Ovary (tissue), 3 donors: ENCODE results near the gene MYO1E.

Source experiments
- POLR2A ChIP-seq: fragments of 450-650 bp; IDR thresholded peaks from one replicate; pipeline ENCODE4 v1.6.1; 2017; ENCODE audit warnings: antibody characterized with exemption, mild to moderate bottlenecking, moderate library complexity
- TF ChIP-seq, protein P1 (sequence below), 3 donors: fragments of 450-650 bp in 2 of 3; fragments of 200-600 bp in 1 of 3; IDR thresholded peaks; one replicate each; pipeline versions ENCODE4 v1.5.1 to v1.8.0; 2016 to 2022; ENCODE audit warnings: antibody characterized with exemption in 3 of 3, mild to moderate bottlenecking in 1 of 3
- donor health status: DM: no; HTN: no; CAD: no.

DNA sequence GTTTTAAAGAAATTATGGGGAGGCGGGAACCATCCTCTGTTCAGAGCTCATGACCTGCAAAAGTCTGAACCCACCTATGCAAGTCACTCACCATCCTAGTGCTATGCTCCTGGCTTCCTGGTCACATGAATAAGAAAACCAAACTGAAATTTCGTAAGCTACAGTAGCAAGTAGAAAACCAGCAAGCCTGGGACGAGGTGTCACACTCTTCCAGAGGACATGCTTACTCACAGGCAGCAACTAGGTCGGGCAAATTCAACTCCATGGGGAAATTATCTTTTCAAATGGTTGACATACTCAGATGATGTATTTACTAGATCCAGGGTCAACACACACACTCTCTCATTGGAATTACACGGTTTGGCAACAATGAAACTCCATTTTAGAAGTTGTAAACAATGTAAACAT, 134.7 kb downstream of the MYO1E start:
- TF ChIP-seq, protein P1, sequence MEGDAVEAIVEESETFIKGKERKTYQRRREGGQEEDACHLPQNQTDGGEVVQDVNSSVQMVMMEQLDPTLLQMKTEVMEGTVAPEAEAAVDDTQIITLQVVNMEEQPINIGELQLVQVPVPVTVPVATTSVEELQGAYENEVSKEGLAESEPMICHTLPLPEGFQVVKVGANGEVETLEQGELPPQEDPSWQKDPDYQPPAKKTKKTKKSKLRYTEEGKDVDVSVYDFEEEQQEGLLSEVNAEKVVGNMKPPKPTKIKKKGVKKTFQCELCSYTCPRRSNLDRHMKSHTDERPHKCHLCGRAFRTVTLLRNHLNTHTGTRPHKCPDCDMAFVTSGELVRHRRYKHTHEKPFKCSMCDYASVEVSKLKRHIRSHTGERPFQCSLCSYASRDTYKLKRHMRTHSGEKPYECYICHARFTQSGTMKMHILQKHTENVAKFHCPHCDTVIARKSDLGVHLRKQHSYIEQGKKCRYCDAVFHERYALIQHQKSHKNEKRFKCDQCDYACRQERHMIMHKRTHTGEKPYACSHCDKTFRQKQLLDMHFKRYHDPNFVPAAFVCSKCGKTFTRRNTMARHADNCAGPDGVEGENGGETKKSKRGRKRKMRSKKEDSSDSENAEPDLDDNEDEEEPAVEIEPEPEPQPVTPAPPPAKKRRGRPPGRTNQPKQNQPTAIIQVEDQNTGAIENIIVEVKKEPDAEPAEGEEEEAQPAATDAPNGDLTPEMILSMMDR (IDR thresholded peaks at IDR 0.05) = no peak
- no peak for TF ChIP-seq POLR2A
